Measurements from ENCODE around the gene MDK. TPM values are rescaled to one million over a fixed set of nuclear protein-coding genes. Genes with fewer than 3 reads are reported as not detected.

Gene MDK
- total and polyA plus RNA-seq, 2 experiments from 2014 or later = 388 to 477 TPM

DNA sequence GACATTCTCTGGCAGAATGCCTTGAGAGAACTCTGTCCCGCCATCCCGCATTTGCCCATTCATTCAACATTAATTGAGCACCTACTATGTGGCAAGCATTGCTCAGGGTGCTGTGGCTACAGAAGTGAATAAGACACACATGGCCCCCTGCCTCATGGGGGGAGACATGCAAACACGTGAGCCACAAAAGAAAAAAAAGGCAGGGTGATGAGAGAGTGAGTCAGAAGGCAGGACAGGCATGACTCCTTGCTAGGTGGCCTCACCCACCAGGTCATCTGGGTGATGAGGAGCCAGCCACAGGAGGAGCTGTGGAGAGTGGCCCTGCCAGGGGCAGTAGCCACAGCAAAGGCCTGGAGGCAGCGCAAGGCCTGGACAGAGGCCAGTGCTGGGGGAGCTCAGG lies 5.2 kb downstream of the MDK start (continued):
- TF ChIP-seq, protein P1, sequence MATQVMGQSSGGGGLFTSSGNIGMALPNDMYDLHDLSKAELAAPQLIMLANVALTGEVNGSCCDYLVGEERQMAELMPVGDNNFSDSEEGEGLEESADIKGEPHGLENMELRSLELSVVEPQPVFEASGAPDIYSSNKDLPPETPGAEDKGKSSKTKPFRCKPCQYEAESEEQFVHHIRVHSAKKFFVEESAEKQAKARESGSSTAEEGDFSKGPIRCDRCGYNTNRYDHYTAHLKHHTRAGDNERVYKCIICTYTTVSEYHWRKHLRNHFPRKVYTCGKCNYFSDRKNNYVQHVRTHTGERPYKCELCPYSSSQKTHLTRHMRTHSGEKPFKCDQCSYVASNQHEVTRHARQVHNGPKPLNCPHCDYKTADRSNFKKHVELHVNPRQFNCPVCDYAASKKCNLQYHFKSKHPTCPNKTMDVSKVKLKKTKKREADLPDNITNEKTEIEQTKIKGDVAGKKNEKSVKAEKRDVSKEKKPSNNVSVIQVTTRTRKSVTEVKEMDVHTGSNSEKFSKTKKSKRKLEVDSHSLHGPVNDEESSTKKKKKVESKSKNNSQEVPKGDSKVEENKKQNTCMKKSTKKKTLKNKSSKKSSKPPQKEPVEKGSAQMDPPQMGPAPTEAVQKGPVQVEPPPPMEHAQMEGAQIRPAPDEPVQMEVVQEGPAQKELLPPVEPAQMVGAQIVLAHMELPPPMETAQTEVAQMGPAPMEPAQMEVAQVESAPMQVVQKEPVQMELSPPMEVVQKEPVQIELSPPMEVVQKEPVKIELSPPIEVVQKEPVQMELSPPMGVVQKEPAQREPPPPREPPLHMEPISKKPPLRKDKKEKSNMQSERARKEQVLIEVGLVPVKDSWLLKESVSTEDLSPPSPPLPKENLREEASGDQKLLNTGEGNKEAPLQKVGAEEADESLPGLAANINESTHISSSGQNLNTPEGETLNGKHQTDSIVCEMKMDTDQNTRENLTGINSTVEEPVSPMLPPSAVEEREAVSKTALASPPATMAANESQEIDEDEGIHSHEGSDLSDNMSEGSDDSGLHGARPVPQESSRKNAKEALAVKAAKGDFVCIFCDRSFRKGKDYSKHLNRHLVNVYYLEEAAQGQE (IDR thresholded peaks at IDR 0.05; ENCODE audit: unreplicated experiment) = no peak

DNA sequence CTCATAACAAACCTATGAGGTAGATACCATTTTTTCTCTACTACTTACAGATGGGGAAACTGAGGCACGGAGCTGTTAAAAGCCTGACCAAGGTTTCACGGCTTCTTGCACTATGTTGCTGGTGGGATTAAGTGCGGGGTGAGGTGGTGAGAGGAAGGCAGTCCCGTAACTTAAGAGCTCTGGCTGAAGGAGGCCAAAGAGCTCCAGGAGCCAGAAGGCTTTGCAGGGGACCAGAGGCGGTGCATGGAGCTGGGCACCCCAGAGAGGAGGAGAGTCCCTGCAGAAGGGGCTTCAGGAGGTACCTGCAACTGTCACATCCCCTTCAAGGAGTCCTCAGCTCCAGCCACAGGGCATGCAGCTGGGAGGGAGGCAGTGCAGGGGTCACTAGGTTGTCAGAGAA lies 6.0 kb downstream of the MDK start:
- H4K20me1 ChIP-seq (replicated peaks; ENCODE audit: insufficient read depth) = peaks cover 7% of the 10 kb centered on the region
- Mint-ChIP-seq H3K36me3 (ENCODE audit: low read depth) (peaks cover 11% of the 10 kb centered on the region), H3K27ac (no peak overlapping the region), H3K4me1 (peaks cover 34% of the 10 kb centered on the region), H3K4me3 (no peak overlapping the region; the same call in 2 of the 3 replicates), H3K27me3 (ENCODE audit: insufficient read depth, low read depth, poor library complexity) (peaks cover 55% of the 10 kb centered on the region), H3K9me3 (no peaks in the 10 kb centered on the region; the same call in 1 of the 3 replicates)
- ATAC-seq = no peak
- H3K36me3 ChIP-seq (ENCODE audit: insufficient read depth) = no peaks in the 10 kb centered on the region; the same call in 1 of the 2 replicates
- H3K4me1 ChIP-seq (ENCODE audit: insufficient read depth) = peaks cover 40% of the 10 kb centered on the region
- TF ChIP-seq EZH2phosphoT487 (IDR thresholded peaks at IDR 0.05; ENCODE audit: unreplicated experiment) (no peak), CREB1 (CRISPR knock-in tag; IDR thresholded peaks at IDR 0.05; ENCODE audit: low read depth) (no peak), ZNF114 (CRISPR knock-in tag; IDR thresholded peaks at IDR 0.05) (no peak), POLR2AphosphoS5 (IDR thresholded peaks at IDR 0.05; ENCODE audit: low read depth) (no peak), NANOG (IDR thresholded peaks at IDR 0.05; ENCODE audit: borderline replicate concordance) (no peak), STAT1 (IDR thresholded peaks at IDR 0.05; ENCODE audit: unreplicated experiment) (no peak), EZH2 (IDR thresholded peaks at IDR 0.05; ENCODE audit: low read depth, unreplicated experiment) (no peak)
- TF ChIP-seq, protein P2, sequence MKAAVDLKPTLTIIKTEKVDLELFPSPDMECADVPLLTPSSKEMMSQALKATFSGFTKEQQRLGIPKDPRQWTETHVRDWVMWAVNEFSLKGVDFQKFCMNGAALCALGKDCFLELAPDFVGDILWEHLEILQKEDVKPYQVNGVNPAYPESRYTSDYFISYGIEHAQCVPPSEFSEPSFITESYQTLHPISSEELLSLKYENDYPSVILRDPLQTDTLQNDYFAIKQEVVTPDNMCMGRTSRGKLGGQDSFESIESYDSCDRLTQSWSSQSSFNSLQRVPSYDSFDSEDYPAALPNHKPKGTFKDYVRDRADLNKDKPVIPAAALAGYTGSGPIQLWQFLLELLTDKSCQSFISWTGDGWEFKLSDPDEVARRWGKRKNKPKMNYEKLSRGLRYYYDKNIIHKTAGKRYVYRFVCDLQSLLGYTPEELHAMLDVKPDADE (IDR thresholded peaks at IDR 0.05) = no peak
- TF ChIP-seq, protein P3, sequence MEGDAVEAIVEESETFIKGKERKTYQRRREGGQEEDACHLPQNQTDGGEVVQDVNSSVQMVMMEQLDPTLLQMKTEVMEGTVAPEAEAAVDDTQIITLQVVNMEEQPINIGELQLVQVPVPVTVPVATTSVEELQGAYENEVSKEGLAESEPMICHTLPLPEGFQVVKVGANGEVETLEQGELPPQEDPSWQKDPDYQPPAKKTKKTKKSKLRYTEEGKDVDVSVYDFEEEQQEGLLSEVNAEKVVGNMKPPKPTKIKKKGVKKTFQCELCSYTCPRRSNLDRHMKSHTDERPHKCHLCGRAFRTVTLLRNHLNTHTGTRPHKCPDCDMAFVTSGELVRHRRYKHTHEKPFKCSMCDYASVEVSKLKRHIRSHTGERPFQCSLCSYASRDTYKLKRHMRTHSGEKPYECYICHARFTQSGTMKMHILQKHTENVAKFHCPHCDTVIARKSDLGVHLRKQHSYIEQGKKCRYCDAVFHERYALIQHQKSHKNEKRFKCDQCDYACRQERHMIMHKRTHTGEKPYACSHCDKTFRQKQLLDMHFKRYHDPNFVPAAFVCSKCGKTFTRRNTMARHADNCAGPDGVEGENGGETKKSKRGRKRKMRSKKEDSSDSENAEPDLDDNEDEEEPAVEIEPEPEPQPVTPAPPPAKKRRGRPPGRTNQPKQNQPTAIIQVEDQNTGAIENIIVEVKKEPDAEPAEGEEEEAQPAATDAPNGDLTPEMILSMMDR (conservative IDR thresholded peaks at IDR 0.05; ENCODE audit: low read depth in 2 of 2) = no peak
- TF ChIP-seq, protein P1 (IDR thresholded peaks at IDR 0.05; ENCODE audit: unreplicated experiment) = no peak
- no peak overlapping the region for H3K27ac ChIP-seq (ENCODE audit: low read depth)
- no peaks in the 10 kb centered on the region for H3K9me2 ChIP-seq (ENCODE audit: insufficient read depth)
- no peak overlapping the region for H3K4me3 ChIP-seq
- DNase-seq (ENCODE audit: low spot score) = no peak
- H3K27me3 ChIP-seq (ENCODE audit: insufficient read depth) = peaks cover 45% of the 10 kb centered on the region
- no peak overlapping the region; the same call in 1 of the 2 replicates for H3K4me2 ChIP-seq
- peaks cover 22% of the 10 kb centered on the region for H3F3A ChIP-seq (replicated peaks; ENCODE audit: low read depth)
- no peaks in the 10 kb centered on the region for H3K79me2 ChIP-seq (replicated peaks; ENCODE audit: insufficient read depth)
- no peak overlapping the region for H2AFZ ChIP-seq

All from GM23338 (cell line).